CD8-positive, alpha-beta memory T cell (primary cell): ENCODE measurements around the gene FANCE. TPM values are rescaled to one million over a fixed set of nuclear protein-coding genes. Genes with fewer than 3 reads are reported as not detected.

Experiments
- CTCF ChIA-PET: fragments of 350-600 bp; sonication (Branson Sonifier 250); formaldehyde crosslinking; loops from one replicate; lab custom pipeline; 2021; ENCODE audit warnings: antibody characterized with exemption; lab: Charles Lee
- POLR2A ChIA-PET: fragments of 350-600 bp; sonication (Branson Sonifier 250); formaldehyde crosslinking; loops from one replicate; lab custom pipeline; 2021; ENCODE audit warnings: antibody characterized with exemption; lab: Charles Lee
- DNase-seq, 5 donors: peaks; one replicate each; pipeline versions ENCODE4 v3.0.0 to v3.0.0-alpha.2; 2020 to 2022; ENCODE audit warnings: mixed read lengths in 1 of 5
- H3K27ac ChIP-seq: one replicate; pipeline ENCODE4 v1.7.0; 2013; ENCODE audit warnings: low read depth, mild to moderate bottlenecking, low read length, moderate library complexity
- H3K27me3 ChIP-seq: 2 replicates; pipeline ENCODE4 v1.7.0; 2013; ENCODE audit warnings: low read length, mild to moderate bottlenecking; ENCODE audit not compliant: insufficient read depth, poor library complexity, severe bottlenecking
- H3K36me3 ChIP-seq: 2 replicates; pipeline ENCODE4 v1.7.0; 2013; ENCODE audit warnings: mild to moderate bottlenecking, low read length, moderate library complexity; ENCODE audit not compliant: insufficient read depth
- H3K4me1 ChIP-seq: 2 replicates; pipeline ENCODE4 v1.7.0; 2013; ENCODE audit warnings: mild to moderate bottlenecking, low read length, moderate library complexity; ENCODE audit not compliant: insufficient read depth
- H3K4me3 ChIP-seq: 2 replicates; pipeline ENCODE4 v1.7.0; 2013; ENCODE audit warnings: mild to moderate bottlenecking, low read length
- H3K9me3 ChIP-seq: 2 replicates; pipeline ENCODE4 v1.7.0; 2013; ENCODE audit warnings: mild to moderate bottlenecking, low read length
- H3K27ac Mint-ChIP-seq, 8 donors: one replicate each; pipeline ENCODE4 v1.8.0; 2020 to 2021; ENCODE audit warnings: mixed read lengths in 8 of 8, mild to moderate bottlenecking in 6 of 8, inconsistent platforms in 3 of 8, moderate library complexity in 3 of 8
- H3K27me3 Mint-ChIP-seq, 2 donors: one replicate each; pipeline ENCODE4 v1.8.0; 2020 to 2021; ENCODE audit warnings: mixed read lengths in 2 of 2, mild to moderate bottlenecking in 1 of 2, moderate library complexity in 1 of 2
- H3K36me3 Mint-ChIP-seq, 3 donors: one replicate each; pipeline ENCODE4 v1.8.0; 2020 to 2021; ENCODE audit warnings: mixed read lengths in 3 of 3, inconsistent platforms in 1 of 3, mild to moderate bottlenecking in 1 of 3
- H3K4me1 Mint-ChIP-seq, 3 donors: one replicate each; pipeline ENCODE4 v1.8.0; 2020 to 2021; ENCODE audit warnings: mixed read lengths in 3 of 3, inconsistent platforms in 1 of 3, mild to moderate bottlenecking in 1 of 3
- H3K4me3 Mint-ChIP-seq, 7 donors: one replicate each; pipeline ENCODE4 v1.8.0; 2020 to 2021; ENCODE audit warnings: mixed read lengths in 7 of 7, mild to moderate bottlenecking in 6 of 7, moderate library complexity in 4 of 7, inconsistent platforms in 2 of 7
- H3K9me3 Mint-ChIP-seq, 5 donors: one replicate each; pipeline ENCODE4 v1.8.0; 2020 to 2022; ENCODE audit warnings: mixed read lengths in 5 of 5, mild to moderate bottlenecking in 3 of 5, moderate library complexity in 2 of 5, inconsistent platforms in 1 of 5
- polyA plus RNA-seq: library from polyadenylated mRNA; unstranded; fragments of 300-500 nt; fragmentation: Illumina TruSeq; gene quantifications from one replicate; pipeline ENCODE4 v1.2.3, GENCODE V29; 2021
- total RNA-seq, 2 experiments: library from RNA; stranded (reverse); gene quantifications; one replicate each; pipeline ENCODE4 v1.2.3, GENCODE V29; 2021

FANCE gene
- total and polyA plus RNA-seq, 3 experiments from 2014 or later, result 6.5 to 27.5 (median 23.6) TPM

GRCh38 chr6:35412102-35412501, 40.0 kb upstream of the FANCE start:
- Mint-ChIP-seq H3K9me3 (no peaks in the 10 kb centered on the region), H3K4me1 (peaks cover 20 to 41% (median 29%) of the 10 kb centered on the region in 3 donors), H3K27ac (no peak overlapping the region), H3K4me3 (no peak overlapping the region), H3K27me3 (no peaks in the 10 kb centered on the region), H3K36me3 (peaks cover 9 to 65% (median 22%) of the 10 kb centered on the region in 3 donors)
- no peak overlapping the region for H3K27ac ChIP-seq
- POLR2A ChIA-PET, result no interaction called here
- no peaks in the 10 kb centered on the region for H3K4me1 ChIP-seq
- CTCF ChIA-PET, result interaction anchor here (1.1 to 1.3 kb wide), 2 partner anchors 70 to 126 kb away, joined by 3 read pairs; no protein-coding TSS in a partner anchor
- H3K4me3 ChIP-seq, result no peak overlapping the region
- H3K9me3 ChIP-seq, result no peaks in the 10 kb centered on the region
- no peaks in the 10 kb centered on the region for H3K27me3 ChIP-seq
- no peak for DNase-seq
- peaks cover 20% of the 10 kb centered on the region for H3K36me3 ChIP-seq

- H3K27ac ChIP-seq, result no peak overlapping the region
- no peaks in the 10 kb centered on the region for H3K27me3 Mint-ChIP-seq
- peaks cover 14% of the 10 kb centered on the region for H3K4me1 ChIP-seq
- H3K4me1 Mint-ChIP-seq, result peaks cover 33 to 54% (median 43%) of the 10 kb centered on the region in 3 donors
- no peak overlapping the region for H3K4me3 ChIP-seq
- no peaks in the 10 kb centered on the region for H3K9me3 ChIP-seq
- no peak for DNase-seq
- H3K9me3 Mint-ChIP-seq, result no peaks in the 10 kb centered on the region
- peaks cover 26% of the 10 kb centered on the region for H3K36me3 ChIP-seq
- POLR2A ChIA-PET, result no interaction called here
- CTCF ChIA-PET, result no interaction called here
- H3K36me3 Mint-ChIP-seq, result peaks cover 9 to 82% (median 24%) of the 10 kb centered on the region in 3 donors
- peak overlapping the region in 3 of 8 donors; percentile 27 to 86 (median 35) for H3K27ac Mint-ChIP-seq
- no peaks in the 10 kb centered on the region for H3K27me3 ChIP-seq
- no peak overlapping the region for H3K4me3 Mint-ChIP-seq
These were observed 38.2 kb upstream of the FANCE start for GRCh38 chr6:35413911-35414310.

GRCh38 chr6:35415065-35415891, 36.9 kb upstream of the FANCE start:
- peak in 1 of 5 donors; percentile 47 for DNase-seq
- ChIA-PET CTCF (interaction anchor here (0.6 to 1.6 kb wide), 5 partner anchors 11 to 362 kb away, joined by 3 to 4 read pairs (median 4); no protein-coding TSS in a partner anchor), POLR2A (no interaction called here)
- no peaks in the 10 kb centered on the region for H3K9me3 Mint-ChIP-seq
- Histone ChIP-seq H3K9me3 (no peaks in the 10 kb centered on the region), H3K4me1 (peaks cover 23% of the 10 kb centered on the region), H3K4me3 (no peak overlapping the region), H3K36me3 (peaks cover 26% of the 10 kb centered on the region), H3K27ac (no peak overlapping the region), H3K27me3 (no peaks in the 10 kb centered on the region)
- peak overlapping the region in 6 of 8 donors; percentile 15 to 73 (median 49) for H3K27ac Mint-ChIP-seq
- peak overlapping the region in 1 of 7 donors; percentile 55 for H3K4me3 Mint-ChIP-seq
- H3K27me3 Mint-ChIP-seq, result no peaks in the 10 kb centered on the region
- H3K36me3 Mint-ChIP-seq, result peaks cover 9 to 89% (median 22%) of the 10 kb centered on the region in 3 donors
- peaks cover 36 to 54% (median 46%) of the 10 kb centered on the region in 3 donors for H3K4me1 Mint-ChIP-seq

- no peaks in the 10 kb centered on the region for H3K9me3 ChIP-seq
- peaks cover 23% of the 10 kb centered on the region for H3K4me1 ChIP-seq
- peak in 1 of 5 donors; percentile 13 for DNase-seq
- H3K27ac Mint-ChIP-seq, result peak overlapping the region in 7 of 8 donors; percentile 27 to 84 (median 43)
- peak overlapping the region in 2 of 7 donors; percentile 9 to 63 for H3K4me3 Mint-ChIP-seq
- POLR2A ChIA-PET, result no interaction called here
- peaks cover 14% of the 10 kb centered on the region for H3K36me3 ChIP-seq
- peaks cover 21 to 36% (median 30%) of the 10 kb centered on the region in 3 donors for H3K4me1 Mint-ChIP-seq
- no peaks in the 10 kb centered on the region for H3K9me3 Mint-ChIP-seq
- no peaks in the 10 kb centered on the region for H3K27me3 ChIP-seq
- H3K36me3 Mint-ChIP-seq, result peaks cover 8 to 76% (median 17%) of the 10 kb centered on the region in 3 donors
- no peak overlapping the region for H3K4me3 ChIP-seq
- no peaks in the 10 kb centered on the region for H3K27me3 Mint-ChIP-seq
- no peak overlapping the region for H3K27ac ChIP-seq
- CTCF ChIA-PET, result no interaction called here
These were observed 34.0 kb upstream of the FANCE start for GRCh38 chr6:35417979-35418661.

- Histone ChIP-seq H3K27ac (no peak overlapping the region), H3K4me3 (no peak overlapping the region), H3K36me3 (peaks cover 19% of the 10 kb centered on the region), H3K9me3 (no peaks in the 10 kb centered on the region), H3K4me1 (peaks cover 23% of the 10 kb centered on the region), H3K27me3 (no peaks in the 10 kb centered on the region)
- Mint-ChIP-seq H3K4me3 (no peak overlapping the region), H3K36me3 (peaks cover 5 to 74% (median 15%) of the 10 kb centered on the region in 3 donors), H3K9me3 (no peaks in the 10 kb centered on the region), H3K4me1 (peaks cover 21 to 36% (median 30%) of the 10 kb centered on the region in 3 donors), H3K27ac (peak overlapping the region in 5 of 8 donors; percentile 25 to 73 (median 58)), H3K27me3 (no peaks in the 10 kb centered on the region)
- POLR2A ChIA-PET, result no interaction called here
- CTCF ChIA-PET, result interaction anchor here (0.7 to 1.8 kb wide), 9 partner anchors 15 to 317 kb away, joined by 3 to 10 read pairs (median 4); partner anchors contain the start of gene ARMC12
- DNase-seq, result peak in 1 of 5 donors; percentile 33
These were observed 32.7 kb upstream of the FANCE start for GRCh38 chr6:35419417-35419816.

- peak in 1 of 5 donors; percentile 35 for DNase-seq
- no peak overlapping the region for H3K27ac ChIP-seq
- no peaks in the 10 kb centered on the region for H3K9me3 Mint-ChIP-seq
- CTCF ChIA-PET, result interaction anchor here (0.7 to 1.8 kb wide), 8 partner anchors 14 to 316 kb away, joined by 3 to 10 read pairs (median 4); partner anchors contain the start of gene ARMC12
- H3K4me1 Mint-ChIP-seq, result peaks cover 21 to 35% (median 30%) of the 10 kb centered on the region in 3 donors
- peaks cover 23% of the 10 kb centered on the region for H3K4me1 ChIP-seq
- peaks cover 5 to 74% (median 17%) of the 10 kb centered on the region in 3 donors for H3K36me3 Mint-ChIP-seq
- peaks cover 21% of the 10 kb centered on the region for H3K36me3 ChIP-seq
- H3K27ac Mint-ChIP-seq, result peak overlapping the region in 3 of 8 donors; percentile 47 to 73 (median 51)
- POLR2A ChIA-PET, result no interaction called here
- H3K27me3 Mint-ChIP-seq, result no peaks in the 10 kb centered on the region
- no peak overlapping the region for H3K4me3 ChIP-seq
- no peaks in the 10 kb centered on the region for H3K9me3 ChIP-seq
- no peaks in the 10 kb centered on the region for H3K27me3 ChIP-seq
- no peak overlapping the region for H3K4me3 Mint-ChIP-seq
These were observed 32.2 kb upstream of the FANCE start for GRCh38 chr6:35419961-35420360.

- H3K4me1 ChIP-seq, result no peaks in the 10 kb centered on the region
- Mint-ChIP-seq H3K4me1 (no peaks in the 10 kb centered on the region), H3K9me3 (peaks cover 6 to 17% (median 9%) of the 10 kb centered on the region in 5 donors), H3K36me3 (peaks cover 16 to 60% (median 25%) of the 10 kb centered on the region in 3 donors), H3K27me3 (peaks cover 0 to 2% of the 10 kb centered on the region in 2 donors), H3K27ac (no peak overlapping the region), H3K4me3 (no peak overlapping the region)
- no peak overlapping the region for H3K4me3 ChIP-seq
- peaks cover 6% of the 10 kb centered on the region for H3K9me3 ChIP-seq
- H3K36me3 ChIP-seq, result peaks cover 14% of the 10 kb centered on the region
- DNase-seq, result no peak
- ChIA-PET POLR2A (no interaction called here), CTCF (interaction anchor here (0.6 kb wide), 1 partner anchor 52 kb away, joined by 3 read pairs; no protein-coding TSS in a partner anchor)
- H3K27ac ChIP-seq, result no peak overlapping the region
- H3K27me3 ChIP-seq, result no peaks in the 10 kb centered on the region
These were observed 26.9 kb upstream of the FANCE start for GRCh38 chr6:35425284-35425683.
